ENCODE data around the gene OSM.

GRCh38 chr22:30293026-30293425 lies 26.4 kb upstream of the OSM start:
- TF ChIP-seq, protein P1, sequence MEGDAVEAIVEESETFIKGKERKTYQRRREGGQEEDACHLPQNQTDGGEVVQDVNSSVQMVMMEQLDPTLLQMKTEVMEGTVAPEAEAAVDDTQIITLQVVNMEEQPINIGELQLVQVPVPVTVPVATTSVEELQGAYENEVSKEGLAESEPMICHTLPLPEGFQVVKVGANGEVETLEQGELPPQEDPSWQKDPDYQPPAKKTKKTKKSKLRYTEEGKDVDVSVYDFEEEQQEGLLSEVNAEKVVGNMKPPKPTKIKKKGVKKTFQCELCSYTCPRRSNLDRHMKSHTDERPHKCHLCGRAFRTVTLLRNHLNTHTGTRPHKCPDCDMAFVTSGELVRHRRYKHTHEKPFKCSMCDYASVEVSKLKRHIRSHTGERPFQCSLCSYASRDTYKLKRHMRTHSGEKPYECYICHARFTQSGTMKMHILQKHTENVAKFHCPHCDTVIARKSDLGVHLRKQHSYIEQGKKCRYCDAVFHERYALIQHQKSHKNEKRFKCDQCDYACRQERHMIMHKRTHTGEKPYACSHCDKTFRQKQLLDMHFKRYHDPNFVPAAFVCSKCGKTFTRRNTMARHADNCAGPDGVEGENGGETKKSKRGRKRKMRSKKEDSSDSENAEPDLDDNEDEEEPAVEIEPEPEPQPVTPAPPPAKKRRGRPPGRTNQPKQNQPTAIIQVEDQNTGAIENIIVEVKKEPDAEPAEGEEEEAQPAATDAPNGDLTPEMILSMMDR (IDR thresholded peaks at IDR 0.05; ENCODE audit: low read depth, low read length, missing input control) = no peak
- TF ChIP-seq RAD21 (IDR thresholded peaks at IDR 0.05) (no peak), TAF1 (conservative IDR thresholded peaks at IDR 0.05) (no peak), SP1 (IDR thresholded peaks at IDR 0.05) (no peak), ATF3 (IDR thresholded peaks at IDR 0.05) (no peak), RXRA (IDR thresholded peaks at IDR 0.05) (no peak), GABPA (IDR thresholded peaks at IDR 0.05 in 1 of 2, conservative IDR thresholded peaks at IDR 0.05 in 1 of 2) (no peak), FOXA1 (IDR thresholded peaks at IDR 0.05) (no peak), ZBTB33 (IDR thresholded peaks at IDR 0.05) (no peak)
- TF ChIP-seq, protein P2, sequence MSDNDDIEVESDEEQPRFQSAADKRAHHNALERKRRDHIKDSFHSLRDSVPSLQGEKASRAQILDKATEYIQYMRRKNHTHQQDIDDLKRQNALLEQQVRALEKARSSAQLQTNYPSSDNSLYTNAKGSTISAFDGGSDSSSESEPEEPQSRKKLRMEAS (IDR thresholded peaks at IDR 0.05) = no peak
- TF ChIP-seq, protein P3, sequence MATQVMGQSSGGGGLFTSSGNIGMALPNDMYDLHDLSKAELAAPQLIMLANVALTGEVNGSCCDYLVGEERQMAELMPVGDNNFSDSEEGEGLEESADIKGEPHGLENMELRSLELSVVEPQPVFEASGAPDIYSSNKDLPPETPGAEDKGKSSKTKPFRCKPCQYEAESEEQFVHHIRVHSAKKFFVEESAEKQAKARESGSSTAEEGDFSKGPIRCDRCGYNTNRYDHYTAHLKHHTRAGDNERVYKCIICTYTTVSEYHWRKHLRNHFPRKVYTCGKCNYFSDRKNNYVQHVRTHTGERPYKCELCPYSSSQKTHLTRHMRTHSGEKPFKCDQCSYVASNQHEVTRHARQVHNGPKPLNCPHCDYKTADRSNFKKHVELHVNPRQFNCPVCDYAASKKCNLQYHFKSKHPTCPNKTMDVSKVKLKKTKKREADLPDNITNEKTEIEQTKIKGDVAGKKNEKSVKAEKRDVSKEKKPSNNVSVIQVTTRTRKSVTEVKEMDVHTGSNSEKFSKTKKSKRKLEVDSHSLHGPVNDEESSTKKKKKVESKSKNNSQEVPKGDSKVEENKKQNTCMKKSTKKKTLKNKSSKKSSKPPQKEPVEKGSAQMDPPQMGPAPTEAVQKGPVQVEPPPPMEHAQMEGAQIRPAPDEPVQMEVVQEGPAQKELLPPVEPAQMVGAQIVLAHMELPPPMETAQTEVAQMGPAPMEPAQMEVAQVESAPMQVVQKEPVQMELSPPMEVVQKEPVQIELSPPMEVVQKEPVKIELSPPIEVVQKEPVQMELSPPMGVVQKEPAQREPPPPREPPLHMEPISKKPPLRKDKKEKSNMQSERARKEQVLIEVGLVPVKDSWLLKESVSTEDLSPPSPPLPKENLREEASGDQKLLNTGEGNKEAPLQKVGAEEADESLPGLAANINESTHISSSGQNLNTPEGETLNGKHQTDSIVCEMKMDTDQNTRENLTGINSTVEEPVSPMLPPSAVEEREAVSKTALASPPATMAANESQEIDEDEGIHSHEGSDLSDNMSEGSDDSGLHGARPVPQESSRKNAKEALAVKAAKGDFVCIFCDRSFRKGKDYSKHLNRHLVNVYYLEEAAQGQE (IDR thresholded peaks at IDR 0.05) = no peak

Data from liver (tissue), 3 donors.